Measurements from ENCODE around the gene WDR70.

The WDR70 gene

DNA sequence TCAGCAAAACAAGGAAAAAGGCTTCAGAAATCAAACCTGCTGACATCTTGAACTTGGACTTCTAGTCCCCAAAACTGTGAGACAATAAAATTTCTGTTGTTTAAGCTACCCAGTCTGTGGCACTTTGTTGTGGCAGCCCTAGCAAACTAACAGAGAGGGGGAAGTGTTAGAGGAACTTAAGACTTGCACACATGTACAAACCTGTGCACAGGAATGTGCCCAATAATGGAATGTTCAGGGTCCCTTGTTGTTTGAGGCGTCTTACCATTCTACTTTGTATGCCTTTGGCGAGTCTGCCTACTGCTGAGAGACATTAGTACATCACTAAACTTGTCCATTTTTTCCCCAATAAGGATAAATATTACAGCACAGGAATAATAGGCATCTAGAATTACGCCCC, 160.3 kb downstream of the WDR70 start:
- intact Hi-C loops (cut with DNase I; ENCODE audit: low total_unique reads): no loop called here
- no peak for DNase-seq
- no peaks in the 10 kb centered on the region for H3K36me3 ChIP-seq

DNA sequence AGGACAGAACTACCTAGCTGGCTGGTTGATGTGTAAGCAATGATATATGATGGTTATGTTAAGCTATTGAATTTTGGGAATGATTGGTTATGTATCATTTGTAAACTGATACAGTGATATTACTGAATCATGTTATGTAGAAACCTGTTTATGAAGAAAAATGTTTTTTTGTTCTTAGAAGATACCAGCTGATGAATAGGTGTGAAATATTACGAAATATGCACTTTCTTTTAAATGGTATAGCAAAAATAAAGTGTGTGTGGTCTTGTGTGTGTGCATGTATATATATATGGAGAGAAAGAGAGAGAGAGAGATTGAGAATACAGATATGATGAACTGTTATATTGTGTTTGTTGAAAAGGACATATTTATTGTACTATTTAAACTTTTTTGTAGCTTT, 164.1 kb downstream of the WDR70 start:
- intact Hi-C loops (cut with DNase I; ENCODE audit: low total_unique reads): no loop called here
- DNase-seq: no peak
- TF ChIP-seq, protein P1, sequence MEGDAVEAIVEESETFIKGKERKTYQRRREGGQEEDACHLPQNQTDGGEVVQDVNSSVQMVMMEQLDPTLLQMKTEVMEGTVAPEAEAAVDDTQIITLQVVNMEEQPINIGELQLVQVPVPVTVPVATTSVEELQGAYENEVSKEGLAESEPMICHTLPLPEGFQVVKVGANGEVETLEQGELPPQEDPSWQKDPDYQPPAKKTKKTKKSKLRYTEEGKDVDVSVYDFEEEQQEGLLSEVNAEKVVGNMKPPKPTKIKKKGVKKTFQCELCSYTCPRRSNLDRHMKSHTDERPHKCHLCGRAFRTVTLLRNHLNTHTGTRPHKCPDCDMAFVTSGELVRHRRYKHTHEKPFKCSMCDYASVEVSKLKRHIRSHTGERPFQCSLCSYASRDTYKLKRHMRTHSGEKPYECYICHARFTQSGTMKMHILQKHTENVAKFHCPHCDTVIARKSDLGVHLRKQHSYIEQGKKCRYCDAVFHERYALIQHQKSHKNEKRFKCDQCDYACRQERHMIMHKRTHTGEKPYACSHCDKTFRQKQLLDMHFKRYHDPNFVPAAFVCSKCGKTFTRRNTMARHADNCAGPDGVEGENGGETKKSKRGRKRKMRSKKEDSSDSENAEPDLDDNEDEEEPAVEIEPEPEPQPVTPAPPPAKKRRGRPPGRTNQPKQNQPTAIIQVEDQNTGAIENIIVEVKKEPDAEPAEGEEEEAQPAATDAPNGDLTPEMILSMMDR (IDR thresholded peaks at IDR 0.05): no peak
- H3K27me3 ChIP-seq: no peaks in the 10 kb centered on the region
- H3K4me1 ChIP-seq: no peaks in the 10 kb centered on the region
- H3K4me3 ChIP-seq: no peak overlapping the region
- H3K9me3 ChIP-seq: no peaks in the 10 kb centered on the region
- no peaks in the 10 kb centered on the region for H3K36me3 ChIP-seq
- H3K27ac ChIP-seq: no peak overlapping the region

More for the DNA sequence above, 160.3 kb downstream of the WDR70 start:
- Histone ChIP-seq H3K9me3 (no peaks in the 10 kb centered on the region), H3K27me3 (no peaks in the 10 kb centered on the region), H3K27ac (no peak overlapping the region), H3K4me1 (no peaks in the 10 kb centered on the region), H3K4me3 (no peak overlapping the region)
- TF ChIP-seq, protein P1 (IDR thresholded peaks at IDR 0.05): no peak

DNA sequence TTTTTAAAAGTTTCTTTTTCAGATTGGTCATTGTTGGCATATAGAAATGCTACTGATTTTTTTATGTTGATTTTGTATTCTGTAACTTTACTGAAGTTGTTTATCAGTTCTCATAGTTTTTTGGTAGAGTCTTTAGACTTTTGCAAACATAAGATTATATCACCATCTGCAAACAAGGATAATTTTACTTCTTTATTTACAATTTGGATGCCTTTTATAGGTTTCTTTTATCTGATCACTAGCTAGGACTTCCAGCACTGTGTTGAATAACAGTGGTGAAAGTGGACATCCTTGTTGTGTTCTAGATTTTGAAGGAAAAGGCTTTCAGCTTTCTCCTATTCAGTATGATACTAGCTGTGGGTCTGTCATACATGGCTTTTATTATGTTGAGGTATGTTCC, 170.3 kb downstream of the WDR70 start:
- peaks cover 0 to 4% (median 0%) of the 10 kb centered on the region in 3 donors for H3K9me3 ChIP-seq

DNA sequence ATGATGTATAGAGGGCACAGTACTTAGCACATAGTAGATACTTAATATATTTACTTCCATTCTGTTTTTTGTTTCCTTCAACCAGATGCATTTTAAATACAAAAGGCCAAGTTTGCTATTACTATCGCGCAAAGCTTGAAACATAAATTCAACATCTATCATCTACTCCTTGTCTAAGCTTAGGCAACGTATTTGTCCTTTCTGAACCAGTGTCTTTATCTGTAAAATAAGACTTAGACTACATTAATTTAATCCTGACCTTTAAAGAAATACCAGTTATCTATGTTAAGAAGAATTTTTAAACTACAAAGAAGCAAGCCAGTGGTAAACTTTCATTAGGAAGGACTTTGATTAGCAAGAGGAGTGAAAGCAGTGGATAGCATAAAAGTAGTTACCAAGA, 173.0 kb downstream of the WDR70 start:
- Histone ChIP-seq H3K4me1 (no peaks in the 10 kb centered on the region), H3K4me3 (no peak overlapping the region), H3K27me3 (no peaks in the 10 kb centered on the region), H3K36me3 (no peaks in the 10 kb centered on the region), H3K9me3 (peaks cover 0 to 7% (median 0%) of the 10 kb centered on the region in 3 donors), H3K27ac (no peak overlapping the region)
- no peak for DNase-seq
- intact Hi-C loops (cut with DNase I; ENCODE audit: low total_unique reads): no loop called here
- TF ChIP-seq, protein P1 (IDR thresholded peaks at IDR 0.05): no peak

More for the DNA sequence above, 170.3 kb downstream of the WDR70 start:
- H3K36me3 ChIP-seq: no peaks in the 10 kb centered on the region
- intact Hi-C loops (cut with DNase I; ENCODE audit: low total_unique reads): no loop called here
- no peak for DNase-seq
- H3K27ac ChIP-seq: no peak overlapping the region
- H3K4me3 ChIP-seq: no peak overlapping the region
- no peaks in the 10 kb centered on the region for H3K27me3 ChIP-seq
- TF ChIP-seq, protein P1 (IDR thresholded peaks at IDR 0.05): no peak
- no peaks in the 10 kb centered on the region for H3K4me1 ChIP-seq

DNA sequence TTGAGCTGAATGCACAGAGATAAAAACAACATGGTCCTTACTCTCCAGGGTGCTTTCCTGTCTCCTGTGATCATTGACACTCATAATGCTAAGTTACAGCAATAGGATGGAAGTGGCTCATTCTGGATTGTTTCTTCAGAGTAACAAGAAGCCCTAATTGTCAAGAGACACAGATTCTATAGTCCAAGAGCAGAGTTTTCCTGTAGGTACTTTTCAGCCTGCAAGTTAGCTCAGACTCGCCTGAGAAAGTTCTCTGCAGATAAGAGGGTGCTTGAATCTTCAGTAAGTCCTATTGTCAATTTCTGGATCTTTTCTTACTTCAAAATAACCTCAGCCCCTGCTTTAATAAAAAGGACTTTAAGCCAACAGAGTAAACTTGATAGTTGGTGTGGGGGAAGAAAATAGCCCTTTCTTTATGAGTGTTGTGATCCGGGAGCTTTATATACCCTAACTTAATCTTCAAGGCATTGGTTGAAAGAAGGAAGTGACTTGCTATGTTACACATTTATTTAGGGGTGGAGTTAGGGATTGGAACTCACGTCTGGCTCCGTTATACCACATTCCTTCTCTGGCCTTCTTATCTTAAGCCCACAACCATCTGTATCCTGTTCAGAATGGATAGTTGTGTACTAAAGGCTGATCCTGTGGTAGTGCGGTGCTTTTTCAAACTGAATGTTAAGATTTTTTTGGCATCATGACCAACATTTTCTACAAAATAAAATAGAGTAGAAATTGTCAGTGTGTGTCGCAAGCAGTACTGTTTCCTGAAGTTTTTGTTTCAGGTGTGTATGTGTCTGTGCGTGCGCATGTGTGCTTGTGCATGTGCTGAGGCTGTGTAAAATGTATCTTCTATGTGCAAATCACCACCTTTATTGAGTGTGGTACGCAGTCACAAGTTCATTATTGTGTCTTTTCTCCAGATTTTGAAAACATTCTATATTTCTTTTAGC, 173.9 kb downstream of the WDR70 start:
- intact Hi-C loops (cut with DNase I; ENCODE audit: low total_unique reads): no loop called here

More for the DNA sequence above, 173.9 kb downstream of the WDR70 start:
- no peaks in the 10 kb centered on the region for H3K27me3 ChIP-seq
- H3K9me3 ChIP-seq: peaks cover 0 to 7% (median 0%) of the 10 kb centered on the region in 3 donors
- H3K4me3 ChIP-seq: no peak overlapping the region
- no peak for DNase-seq
- H3K27ac ChIP-seq: no peak overlapping the region
- no peaks in the 10 kb centered on the region for H3K4me1 ChIP-seq
- H3K36me3 ChIP-seq: no peaks in the 10 kb centered on the region
- TF ChIP-seq, protein P1 (IDR thresholded peaks at IDR 0.05): no peak
